A673 (cell line): ENCODE data around the gene B9D2. TPM values are rescaled to one million over a fixed set of nuclear protein-coding genes. Genes with fewer than 3 reads are reported as not detected.

Experiments
- BruUV-seq: library from RNA; stranded (reverse); fragments of 400-500 nt; replicated peaks from 2 replicates; lab custom pipeline; 2021; lab: Mats Ljungman, UMichigan
- CTCF ChIA-PET: fragments of 300-600 bp; sonication (Branson Sonifier 250); formaldehyde crosslinking; loops from one replicate; lab custom pipeline; 2022; ENCODE audit warnings: antibody characterized with exemption; lab: Charles Lee
- POLR2A ChIA-PET: fragments of 300-600 bp; sonication (Branson Sonifier 250); formaldehyde crosslinking; loops from one replicate; lab custom pipeline; 2022; ENCODE audit warnings: antibody characterized with exemption; ENCODE audit not compliant: low non-redundant PET; lab: Charles Lee
- DNase-seq: peaks from one replicate; pipeline ENCODE4 v3.0.0-alpha.2; 2015; ENCODE audit warnings: low spot score
- H3K27ac ChIP-seq: fragments of 200-600 bp; sonication (generic); 2 replicates; pipeline ENCODE4 v1.5.1; 2016; ENCODE audit warnings: mixed run types, low read depth, mild to moderate bottlenecking, mixed read lengths, antibody characterized with exemption, low read length; ENCODE audit not compliant: poor library complexity, severe bottlenecking
- H3K27me3 ChIP-seq: fragments of 200-600 bp; sonication (generic); replicated peaks from 2 replicates; pipeline ENCODE4 v1.6.1; 2017; ENCODE audit warnings: mixed run types, low read depth, mild to moderate bottlenecking, mixed read lengths, antibody characterized with exemption, low read length; ENCODE audit not compliant: insufficient read depth, poor library complexity
- H3K36me3 ChIP-seq: fragments of 200-600 bp; sonication (generic); 2 replicates; pipeline ENCODE4 v1.6.1; 2016; ENCODE audit warnings: mixed run types, mild to moderate bottlenecking, mixed read lengths, antibody characterized with exemption, low read length; ENCODE audit not compliant: insufficient read depth, poor library complexity, severe bottlenecking
- H3K4me1 ChIP-seq: fragments of 200-600 bp; sonication (generic); 2 replicates; pipeline ENCODE4 v1.6.1; 2017; ENCODE audit warnings: mixed run types, mild to moderate bottlenecking, mixed read lengths, antibody characterized with exemption, low read length; ENCODE audit not compliant: insufficient read depth, poor library complexity, severe bottlenecking
- H3K4me3 ChIP-seq: fragments of 200-600 bp; sonication (generic); 2 replicates; pipeline ENCODE4 v1.5.1; 2016; ENCODE audit warnings: low read depth, mixed run types, mild to moderate bottlenecking, mixed read lengths, low read length; ENCODE audit not compliant: poor library complexity, severe bottlenecking
- H3K9me3 ChIP-seq: fragments of 200-600 bp; sonication (generic); 2 replicates; pipeline ENCODE4 v1.6.1; 2016; ENCODE audit warnings: mixed run types, low read depth, mild to moderate bottlenecking, mixed read lengths, antibody characterized with exemption, low read length; ENCODE audit not compliant: poor library complexity, severe bottlenecking
- CTCF ChIP-seq: fragments of 300-800, 200-600 bp; sonication (generic); conservative IDR thresholded peaks from 2 replicates; pipeline ENCODE4 v1.5.1; 2017; ENCODE audit warnings: low read depth, mild to moderate bottlenecking, antibody characterized with exemption, low read length, moderate library complexity, mixed read lengths
- EZH2 ChIP-seq: fragments of 200-600 bp; sonication (generic); IDR thresholded peaks from 2 replicates; pipeline ENCODE4 v1.6.1; 2017; ENCODE audit warnings: borderline replicate concordance, low read depth, mild to moderate bottlenecking, mixed read lengths, antibody characterized with exemption, low read length; ENCODE audit not compliant: poor library complexity, severe bottlenecking
- intact Hi-C: fragments of 100-400 bp; cut with micrococcal nuclease; formaldehyde crosslinking; loops from one replicate; pipeline ENCODE4 v1.10.0; 2022; ENCODE audit not compliant: unreplicated experiment
- total RNA-seq: library from RNA; stranded (reverse); gene quantifications from 2 replicates; pipeline ENCODE4 v1.2.3, GENCODE V29; 2021

The B9D2 gene
- total RNA-seq, 1 experiment from 2014 or later: 10.7 TPM

GRCh38 chr19:41311613-41312012, 52.3 kb downstream of the B9D2 start:
- TF ChIP-seq CTCF: no peak
- TF ChIP-seq EZH2: no peak
- no peak overlapping the region for H3K27ac ChIP-seq
- ChIA-PET CTCF (interaction anchor here (0.6 kb wide), 1 partner anchor 723 kb away, joined by 4 read pairs; no protein-coding TSS in a partner anchor), POLR2A (no interaction called here)
- H3K36me3 ChIP-seq: peaks cover 40% of the 10 kb centered on the region
- no peaks in the 10 kb centered on the region for H3K27me3 ChIP-seq
- H3K9me3 ChIP-seq: no peaks in the 10 kb centered on the region
- intact Hi-C loops: no loop called here
- H3K4me3 ChIP-seq: no peak overlapping the region
- peaks cover 12% of the 10 kb centered on the region for H3K4me1 ChIP-seq
- BruUV-seq: no TSS peak
- no peak for DNase-seq

DNA sequence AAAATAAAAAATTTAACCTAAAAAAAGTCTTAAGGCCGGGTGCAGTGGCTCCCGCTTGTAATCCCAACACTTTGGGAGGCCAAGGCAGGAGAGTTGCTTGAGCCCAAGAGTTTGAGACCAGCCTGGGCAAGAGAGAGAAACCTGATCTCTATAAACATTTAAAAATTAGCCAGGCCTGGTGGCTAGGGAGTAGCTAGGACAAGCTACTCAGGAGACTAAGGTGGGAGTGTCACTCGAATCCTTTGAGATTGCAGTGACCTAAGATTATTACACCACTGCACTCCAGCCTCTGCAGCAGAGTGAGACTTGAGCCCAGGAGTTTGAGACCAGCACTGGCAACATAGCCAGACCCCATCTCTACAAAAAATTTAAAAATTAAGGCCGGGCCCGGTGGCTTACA, 52.9 kb downstream of the B9D2 start:
- H3K27me3 ChIP-seq: no peaks in the 10 kb centered on the region
- H3K36me3 ChIP-seq: peaks cover 40% of the 10 kb centered on the region
- peak overlapping the region; percentile 96 for H3K27ac ChIP-seq
- H3K4me3 ChIP-seq: peak overlapping the region; percentile 78
- no peak for TF ChIP-seq EZH2
- no peak for TF ChIP-seq CTCF
- intact Hi-C loops: no loop called here
- POLR2A ChIA-PET: no interaction called here
- DNase-seq: no peak
- CTCF ChIA-PET: interaction anchor here (0.6 kb wide), 1 partner anchor 724 kb away, joined by 4 read pairs; no protein-coding TSS in a partner anchor
- no peaks in the 10 kb centered on the region for H3K9me3 ChIP-seq
- peaks cover 12% of the 10 kb centered on the region for H3K4me1 ChIP-seq
- no TSS peak for BruUV-seq

GRCh38 chr19:41310033-41310831, 53.7 kb downstream of the B9D2 start, which contains the start of gene CCDC97:
Gene CCDC97, plus strand, starts transcription at chr19:41310172. Its CDS starts 139 bp downstream, at chr19:41310311.
- peak; percentile 92 for DNase-seq
- Histone ChIP-seq H3K36me3 (peaks cover 45% of the 10 kb centered on the region), H3K4me1 (peaks cover 12% of the 10 kb centered on the region), H3K4me3 (peak within 1 kb of the TSS; percentile 78), H3K9me3 (no peaks in the 10 kb centered on the region), H3K27ac (peak within 1 kb of the TSS; percentile 96), H3K27me3 (no peaks in the 10 kb centered on the region)
- ChIA-PET POLR2A (no interaction called here), CTCF (interaction anchor here (0.7 to 1.0 kb wide), 2 partner anchors 47 to 1167 kb away, joined by 6 to 10 read pairs; no protein-coding TSS in a partner anchor)
- TF ChIP-seq CTCF (no peak), EZH2 (no peak)
- TSS peak; percentile 55 for BruUV-seq
- intact Hi-C loops: loop anchor here (1.0 kb wide), 1 partner anchor 253 kb away; no protein-coding TSS in a partner anchor
